ENCODE results near the gene SLBP.

GRCh38 chr4:1684506-1685234, 27.4 kb downstream of the SLBP start:
- TF ChIP-seq CTCF (conservative IDR thresholded peaks at IDR 0.05 in 1 of 2, IDR thresholded peaks at IDR 0.05 in 1 of 2; ENCODE audit: low read depth in 1 of 2, low read length in 2 of 2) (no peak), EZH2 (IDR thresholded peaks at IDR 0.05; ENCODE audit: low read length, missing control alignments) (no peak)

Measured in fibroblast of lung (primary cell).